ENCODE data around the gene ZNHIT1.

DNA sequence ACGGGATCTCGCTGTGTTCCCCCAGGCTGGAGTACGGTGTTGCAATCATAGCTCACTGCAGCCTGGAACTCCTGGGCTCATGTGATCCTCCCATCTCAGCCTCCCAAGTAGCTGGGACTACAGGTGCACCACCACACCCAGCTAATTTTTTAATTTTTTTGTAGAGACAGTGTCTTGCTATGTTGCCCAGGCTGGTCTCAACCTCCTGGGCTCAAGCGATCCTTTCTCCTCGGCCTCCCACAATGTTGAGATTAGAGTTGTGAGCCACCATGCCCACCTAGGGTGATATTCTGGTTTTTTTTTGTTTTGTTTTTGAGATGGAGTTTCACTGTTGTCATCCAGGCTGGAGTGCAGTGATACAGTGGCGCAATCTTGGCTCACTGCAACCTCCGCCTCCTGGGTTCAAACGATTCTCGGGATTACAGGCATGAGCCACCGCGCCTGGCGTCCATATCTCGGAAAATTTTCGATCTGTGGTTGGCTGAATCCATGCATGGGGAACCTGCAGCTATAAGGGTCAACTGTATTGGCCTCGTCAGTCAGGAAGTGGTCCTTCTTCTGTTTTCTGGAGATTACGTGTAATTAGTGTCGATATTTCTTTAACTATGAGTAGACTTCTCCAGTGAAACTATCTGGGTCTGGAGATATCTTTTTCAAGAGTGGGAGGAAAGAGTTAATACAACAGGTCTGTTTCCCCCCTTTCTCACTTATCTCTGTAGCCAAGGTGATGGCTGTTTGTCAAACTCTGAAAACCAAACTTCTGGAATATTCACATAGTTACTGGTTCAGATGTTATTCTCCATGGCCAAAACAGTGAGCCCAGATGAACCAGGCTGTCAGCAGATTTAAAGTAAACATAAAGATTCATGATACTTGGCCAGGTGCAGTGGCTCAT is 47.9 kb downstream of the ZNHIT1 start:
- no peak for TF ChIP-seq RFX5 (IDR thresholded peaks at IDR 0.05)
- TF ChIP-seq EP300 (IDR thresholded peaks at IDR 0.05): no peak
- no peak for TF ChIP-seq CTCF (IDR thresholded peaks at IDR 0.05)
